ENCODE data around the gene ZNF668.

DNA sequence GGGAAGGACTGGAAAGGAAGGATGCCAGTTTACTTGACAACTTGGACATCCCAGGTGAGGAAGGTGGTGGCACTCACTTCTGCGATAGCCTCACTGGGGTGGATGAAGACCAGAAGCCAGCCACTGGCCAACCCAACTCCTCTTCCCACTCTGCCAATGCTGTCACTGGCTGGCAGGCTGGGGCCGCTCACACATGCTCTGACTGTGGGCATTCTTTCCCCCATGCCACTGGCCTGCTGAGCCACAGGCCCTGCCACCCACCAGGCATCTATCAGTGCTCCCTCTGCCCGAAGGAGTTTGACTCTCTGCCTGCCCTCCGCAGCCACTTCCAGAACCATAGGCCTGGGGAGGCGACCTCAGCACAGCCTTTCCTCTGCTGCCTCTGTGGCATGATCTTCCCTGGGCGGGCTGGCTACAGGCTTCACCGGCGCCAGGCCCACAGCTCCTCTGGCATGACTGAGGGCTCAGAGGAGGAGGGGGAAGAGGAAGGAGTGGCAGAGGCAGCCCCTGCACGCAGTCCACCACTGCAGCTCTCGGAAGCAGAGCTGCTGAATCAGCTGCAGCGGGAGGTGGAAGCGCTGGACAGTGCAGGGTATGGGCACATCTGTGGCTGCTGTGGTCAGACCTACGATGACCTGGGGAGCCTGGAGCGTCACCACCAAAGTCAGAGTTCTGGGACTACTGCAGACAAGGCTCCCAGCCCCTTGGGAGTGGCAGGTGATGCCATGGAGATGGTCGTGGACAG is 4.7 kb upstream of the ZNF668 start:
- TF ChIP-seq, protein P1, sequence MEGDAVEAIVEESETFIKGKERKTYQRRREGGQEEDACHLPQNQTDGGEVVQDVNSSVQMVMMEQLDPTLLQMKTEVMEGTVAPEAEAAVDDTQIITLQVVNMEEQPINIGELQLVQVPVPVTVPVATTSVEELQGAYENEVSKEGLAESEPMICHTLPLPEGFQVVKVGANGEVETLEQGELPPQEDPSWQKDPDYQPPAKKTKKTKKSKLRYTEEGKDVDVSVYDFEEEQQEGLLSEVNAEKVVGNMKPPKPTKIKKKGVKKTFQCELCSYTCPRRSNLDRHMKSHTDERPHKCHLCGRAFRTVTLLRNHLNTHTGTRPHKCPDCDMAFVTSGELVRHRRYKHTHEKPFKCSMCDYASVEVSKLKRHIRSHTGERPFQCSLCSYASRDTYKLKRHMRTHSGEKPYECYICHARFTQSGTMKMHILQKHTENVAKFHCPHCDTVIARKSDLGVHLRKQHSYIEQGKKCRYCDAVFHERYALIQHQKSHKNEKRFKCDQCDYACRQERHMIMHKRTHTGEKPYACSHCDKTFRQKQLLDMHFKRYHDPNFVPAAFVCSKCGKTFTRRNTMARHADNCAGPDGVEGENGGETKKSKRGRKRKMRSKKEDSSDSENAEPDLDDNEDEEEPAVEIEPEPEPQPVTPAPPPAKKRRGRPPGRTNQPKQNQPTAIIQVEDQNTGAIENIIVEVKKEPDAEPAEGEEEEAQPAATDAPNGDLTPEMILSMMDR (IDR thresholded peaks at IDR 0.05; ENCODE audit: low read length) = no peak
- no peak for TF ChIP-seq EZH2 (optimal IDR thresholded peaks at IDR 0.05; ENCODE audit: low read depth, low read length)
- no peak for TF ChIP-seq EZH2phosphoT487 (IDR thresholded peaks at IDR 0.05; ENCODE audit: low read length)
